Subcutaneous abdominal adipose tissue (tissue), 5 donors: ENCODE data around the gene MFSD1.
A peak's percentile ranks its signal among the peaks of the same experiment; 100 is the strongest.
"Not testable (repeated sequence)": the region's sequence is repeated elsewhere in the genome, so short reads cannot be mapped to it uniquely, and the experiment has no call there.

Experiments used
- H3K27ac ChIP-seq: one replicate; pipeline ENCODE4 v1.7.0; 2013; ENCODE audit warnings: low read depth, mild to moderate bottlenecking, inconsistent platforms, low read length, moderate library complexity
- H3K27me3 ChIP-seq, 5 donors: one replicate each; pipeline ENCODE4 v1.7.0; 2013; ENCODE audit warnings: low read length in 5 of 5, inconsistent platforms in 1 of 5; ENCODE audit not compliant: control insufficient read depth in 5 of 5, insufficient read depth in 4 of 5
- H3K36me3 ChIP-seq, 5 donors: one replicate each; pipeline ENCODE4 v1.7.0; 2013; ENCODE audit warnings: low read length in 5 of 5; ENCODE audit not compliant: control insufficient read depth in 5 of 5, insufficient read depth in 5 of 5
- H3K4me1 ChIP-seq, 5 donors: one replicate each; pipeline ENCODE4 v1.7.0; 2013; ENCODE audit warnings: low read length in 5 of 5, mild to moderate bottlenecking in 3 of 5, moderate library complexity in 1 of 5; ENCODE audit not compliant: control insufficient read depth in 5 of 5, insufficient read depth in 5 of 5
- H3K4me3 ChIP-seq, 5 donors: one replicate each; pipeline ENCODE4 v1.7.0; 2013; ENCODE audit warnings: low read length in 5 of 5, low read depth in 1 of 5
- H3K9ac ChIP-seq, 5 donors: one replicate each; pipeline ENCODE4 v1.7.0; 2013; ENCODE audit warnings: low read length in 5 of 5, mild to moderate bottlenecking in 4 of 5, moderate library complexity in 3 of 5
- H3K9me3 ChIP-seq, 5 donors: one replicate each; pipeline ENCODE4 v1.7.0; 2013; ENCODE audit warnings: low read length in 5 of 5; ENCODE audit not compliant: control insufficient read depth in 5 of 5
- donor health status: healthy.
- donor health status: healthy.
- donor health status: healthy.
- donor health status: healthy.
- donor health status: healthy.

MFSD1 gene

GRCh38 chr3:158788446-158788845 lies 13.4 kb upstream of the MFSD1 start:
- no peak overlapping the region for H3K27ac ChIP-seq
- H3K4me1 ChIP-seq, result peaks cover 3 to 7% (median 3%) of the 10 kb centered on the region in 5 donors
- no peaks in the 10 kb centered on the region for H3K27me3 ChIP-seq

GRCh38 chr3:158789592-158789991 lies 12.3 kb upstream of the MFSD1 start:
- H3K4me3 ChIP-seq, result no peak overlapping the region
- H3K9me3 ChIP-seq, result peaks cover 0 to 4% (median under 1%) of the 10 kb centered on the region in 5 donors
- H3K4me1 ChIP-seq, result peaks cover 3 to 7% (median 3%) of the 10 kb centered on the region in 5 donors
- no peak overlapping the region for H3K27ac ChIP-seq
- no peak overlapping the region for H3K9ac ChIP-seq
- no peaks in the 10 kb centered on the region for H3K27me3 ChIP-seq
- no peaks in the 10 kb centered on the region for H3K36me3 ChIP-seq

More at GRCh38 chr3:158788446-158788845, 13.4 kb upstream of the MFSD1 start:
- no peak overlapping the region for H3K9ac ChIP-seq
- no peak overlapping the region for H3K4me3 ChIP-seq
- no peaks in the 10 kb centered on the region for H3K36me3 ChIP-seq
- H3K9me3 ChIP-seq, result peaks cover 0 to 3% (median 0%) of the 10 kb centered on the region in 5 donors

GRCh38 chr3:158790901-158791589 lies 10.8 kb upstream of the MFSD1 start:
- no peaks in the 10 kb centered on the region for H3K27me3 ChIP-seq
- H3K36me3 ChIP-seq, result no peaks in the 10 kb centered on the region
- H3K4me3 ChIP-seq, result peak overlapping the region in 2 of 5 donors; percentile 29 to 42
- H3K9me3 ChIP-seq, result peaks cover 0 to 7% (median 4%) of the 10 kb centered on the region in 5 donors
- no peak overlapping the region for H3K27ac ChIP-seq
- H3K9ac ChIP-seq, result peak overlapping the region in 1 of 5 donors; percentile 49
- H3K4me1 ChIP-seq, result peaks cover 3 to 7% (median 3%) of the 10 kb centered on the region in 5 donors

- not testable (repeated sequence) for H3K4me1 ChIP-seq, H3K4me3 ChIP-seq, H3K36me3 ChIP-seq, H3K27me3 ChIP-seq, H3K9ac ChIP-seq, H3K27ac ChIP-seq, H3K9me3 ChIP-seq
These were observed 10.3 kb upstream of the MFSD1 start for GRCh38 chr3:158791590-158791920.

GRCh38 chr3:158792709-158793108 lies 9.1 kb upstream of the MFSD1 start:
- Histone ChIP-seq H3K9ac (no peak overlapping the region), H3K4me1 (peaks cover 3 to 7% (median 3%) of the 10 kb centered on the region in 5 donors), H3K27me3 (no peaks in the 10 kb centered on the region), H3K27ac (no peak overlapping the region), H3K4me3 (no peak overlapping the region), H3K36me3 (no peaks in the 10 kb centered on the region), H3K9me3 (peaks cover 0 to 4% (median 4%) of the 10 kb centered on the region in 5 donors)

DNA sequence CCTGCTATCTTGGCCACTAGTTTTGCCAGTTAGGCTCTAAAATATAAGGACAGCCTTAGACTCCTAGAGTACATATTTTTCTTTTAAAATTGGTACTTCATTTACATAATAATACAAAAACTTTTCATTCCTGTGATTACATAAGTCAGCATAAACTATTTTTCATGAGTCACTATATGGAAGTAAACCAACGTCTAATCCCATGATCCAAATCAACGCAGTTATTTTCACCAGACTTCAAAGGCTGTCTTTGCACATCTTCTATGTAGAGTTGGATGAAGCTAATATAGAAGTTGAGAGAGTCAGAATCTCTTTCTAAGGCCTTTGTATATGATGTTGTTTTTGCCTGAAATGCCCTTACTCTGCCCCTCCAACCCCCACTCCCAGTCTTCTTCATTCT lies 7.6 kb upstream of the MFSD1 start:
- no peaks in the 10 kb centered on the region for H3K36me3 ChIP-seq
- H3K9me3 ChIP-seq, result peaks cover 0 to 4% (median 4%) of the 10 kb centered on the region in 5 donors
- H3K4me3 ChIP-seq, result no peak overlapping the region
- H3K27me3 ChIP-seq, result no peaks in the 10 kb centered on the region
- H3K9ac ChIP-seq, result no peak overlapping the region
- H3K4me1 ChIP-seq, result peaks cover 3 to 7% (median 3%) of the 10 kb centered on the region in 5 donors
- H3K27ac ChIP-seq, result no peak overlapping the region

DNA sequence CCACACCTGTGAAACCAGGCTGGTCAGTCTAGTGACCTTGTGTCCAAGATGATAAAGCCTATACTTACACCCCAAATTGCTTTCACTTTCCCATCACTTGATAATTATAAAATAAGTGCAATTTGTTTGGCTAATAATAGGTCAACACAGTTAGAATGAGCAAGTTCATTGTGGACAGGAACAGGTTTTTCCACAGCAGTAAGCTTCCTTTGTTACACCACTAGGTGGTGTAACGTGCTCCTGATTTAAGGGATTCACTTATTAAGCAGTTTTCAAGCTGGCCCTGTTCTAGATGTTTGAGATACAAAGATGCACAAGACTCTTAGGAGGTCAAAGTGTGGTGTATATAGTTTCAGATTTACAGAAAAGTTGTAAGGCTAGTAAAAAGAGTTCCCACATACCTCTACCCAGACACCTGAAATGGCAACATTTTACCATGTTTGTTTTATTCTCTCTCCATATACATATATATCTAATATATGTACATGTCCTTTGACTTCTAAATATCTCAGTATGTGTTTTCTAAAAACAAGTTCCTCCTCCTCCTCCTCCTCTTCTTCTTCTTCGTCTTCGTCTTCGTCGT lies 6.8 kb upstream of the MFSD1 start:
- H3K4me1 ChIP-seq, result peaks cover 3 to 7% (median 3%) of the 10 kb centered on the region in 5 donors
- no peak overlapping the region for H3K4me3 ChIP-seq
- no peaks in the 10 kb centered on the region for H3K36me3 ChIP-seq
- no peak overlapping the region for H3K27ac ChIP-seq
- H3K27me3 ChIP-seq, result no peaks in the 10 kb centered on the region
- H3K9ac ChIP-seq, result no peak overlapping the region
- H3K9me3 ChIP-seq, result peaks cover 0 to 4% (median 4%) of the 10 kb centered on the region in 5 donors

DNA sequence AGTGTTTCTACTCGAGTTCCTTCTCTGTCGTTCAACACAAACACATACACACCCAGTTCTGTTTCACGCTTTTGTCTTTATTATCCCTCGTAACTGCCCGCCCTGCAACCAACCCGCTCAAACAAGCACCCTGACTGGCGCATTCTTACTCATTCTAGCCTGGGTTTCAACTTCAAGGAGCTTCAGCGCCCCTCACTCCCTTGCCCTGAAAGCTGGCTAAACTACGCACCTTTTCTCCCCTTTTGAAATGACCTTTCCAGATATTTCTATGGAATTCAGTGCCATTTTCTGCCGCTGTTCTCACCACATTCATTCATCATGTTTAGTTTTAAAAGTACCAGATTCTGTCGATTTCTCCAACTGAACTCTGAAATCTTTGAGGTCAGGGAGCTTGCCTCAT lies 653 bp upstream of the MFSD1 start:
- Histone ChIP-seq H3K27ac (peak overlapping the region; percentile 98), H3K36me3 (peaks cover 0 to 7% (median 4%) of the 10 kb centered on the region in 5 donors), H3K9ac (peak overlapping the region; percentile 81 to 97 (median 92)), H3K9me3 (no peaks in the 10 kb centered on the region), H3K4me1 (peaks cover 0 to 33% (median 23%) of the 10 kb centered on the region in 5 donors), H3K27me3 (no peaks in the 10 kb centered on the region), H3K4me3 (peak overlapping the region; percentile 83 to 94 (median 92))

DNA sequence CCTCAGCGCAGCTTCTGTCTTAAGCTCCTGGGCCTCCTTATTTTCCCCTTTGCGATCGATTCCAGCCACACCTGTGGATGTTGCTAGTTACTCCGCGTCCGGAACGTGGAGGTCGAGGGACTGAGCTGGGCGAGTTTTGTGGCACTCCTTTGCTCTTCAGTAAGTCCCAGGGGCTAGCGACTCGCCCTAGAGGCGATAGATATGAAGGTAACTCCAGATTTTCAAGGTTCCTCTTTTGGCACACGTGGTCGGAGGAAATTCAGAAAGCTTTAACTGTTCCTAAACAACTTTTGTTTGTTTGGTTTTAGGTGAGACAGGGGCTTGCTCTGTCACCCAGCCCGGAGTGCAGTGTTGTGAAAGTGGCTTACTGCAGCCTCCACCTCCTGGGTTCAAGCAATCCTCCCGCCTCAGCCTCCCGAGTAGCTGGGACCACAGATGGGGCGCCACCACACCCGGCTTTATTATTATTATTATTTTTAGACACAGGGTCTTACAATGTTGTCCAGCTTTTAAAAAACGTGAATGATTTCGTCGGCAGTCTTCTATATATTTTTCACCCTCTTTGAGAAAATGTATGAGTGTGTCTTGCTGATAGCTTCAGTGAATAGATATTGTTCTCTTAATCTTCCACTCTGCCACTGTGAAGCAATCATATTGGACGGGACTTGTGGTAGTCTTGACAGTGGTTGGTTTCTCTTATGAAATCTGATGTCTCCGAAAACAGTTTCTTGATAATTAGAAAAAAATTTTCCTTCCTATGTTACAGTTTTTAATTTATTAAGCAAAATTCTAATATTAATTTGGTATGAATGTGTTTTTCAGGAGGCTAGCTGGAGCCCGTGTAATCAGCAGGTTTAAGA lies 785 bp downstream of the MFSD1 start:
- Histone ChIP-seq H3K4me3 (peak overlapping the region; percentile 83 to 94 (median 92)), H3K36me3 (peaks cover under 1 to 15% (median 7%) of the 10 kb centered on the region in 5 donors), H3K27ac (peak overlapping the region; percentile 98), H3K9me3 (no peaks in the 10 kb centered on the region), H3K9ac (peak overlapping the region; percentile 81 to 97 (median 93)), H3K27me3 (no peaks in the 10 kb centered on the region), H3K4me1 (peaks cover 0 to 33% (median 23%) of the 10 kb centered on the region in 5 donors)
